Mucosa of rectum (tissue), 2 donors: ENCODE results near the gene CLMN.
A peak's percentile ranks its signal among the peaks of the same experiment; 100 is the strongest.

Experiments
- H3K27ac ChIP-seq, 2 donors: one replicate each; pipeline ENCODE4 v1.7.0; 2013; ENCODE audit warnings: inconsistent platforms in 2 of 2, low read depth in 2 of 2, low read length in 2 of 2
- H3K27me3 ChIP-seq, 2 donors: one replicate each; pipeline ENCODE4 v1.7.0; 2013; ENCODE audit warnings: low read length in 2 of 2; ENCODE audit not compliant: control insufficient read depth in 2 of 2, insufficient read depth in 2 of 2
- H3K36me3 ChIP-seq, 2 donors: one replicate each; pipeline ENCODE4 v1.7.0; 2013; ENCODE audit warnings: low read length in 2 of 2; ENCODE audit not compliant: control insufficient read depth in 2 of 2, insufficient read depth in 2 of 2
- H3K4me1 ChIP-seq, 2 donors: one replicate each; pipeline ENCODE4 v1.7.0; 2013; ENCODE audit warnings: low read length in 2 of 2, mild to moderate bottlenecking in 1 of 2; ENCODE audit not compliant: control insufficient read depth in 2 of 2, insufficient read depth in 2 of 2
- H3K4me3 ChIP-seq, 2 donors: one replicate each; pipeline ENCODE4 v1.7.0; 2013; ENCODE audit warnings: low read length in 2 of 2
- H3K9ac ChIP-seq, 2 donors: one replicate each; pipeline ENCODE4 v1.7.0; 2013; ENCODE audit warnings: low read length in 2 of 2, low read depth in 1 of 2, mild to moderate bottlenecking in 1 of 2
- H3K9me3 ChIP-seq, 2 donors: one replicate each; pipeline ENCODE4 v1.7.0; 2013; ENCODE audit warnings: low read length in 2 of 2; ENCODE audit not compliant: control insufficient read depth in 2 of 2
- donor health status: healthy.
- donor health status: Normal muscosa, but diverticular disease.

CLMN gene

DNA sequence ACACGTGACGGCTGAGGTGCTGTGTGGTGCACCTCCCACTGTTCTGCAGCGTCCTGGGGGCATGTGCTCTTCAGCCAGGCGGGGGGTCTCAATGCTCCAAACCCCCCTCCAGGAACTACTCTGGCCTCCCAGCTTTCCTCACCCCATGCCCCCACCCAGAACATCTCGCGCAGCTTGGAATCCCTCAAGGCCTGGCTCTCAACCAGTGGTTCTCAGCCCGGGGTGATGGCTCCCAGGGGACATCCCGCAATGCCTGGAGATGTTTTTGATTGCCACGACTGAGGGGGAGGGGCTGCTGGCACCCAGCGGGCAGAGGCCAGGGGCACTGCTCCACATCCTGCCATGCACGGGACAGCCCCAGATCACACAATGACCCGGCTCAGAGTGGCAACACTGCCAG, 83.5 kb downstream of the CLMN start:
- Histone ChIP-seq H3K9me3 (no peaks in the 10 kb centered on the region), H3K4me1 (peaks cover 56 to 64% of the 10 kb centered on the region in 2 donors), H3K27ac (peak overlapping the region in 1 of 2 donors; percentile 58), H3K36me3 (peaks cover 0 to 6% of the 10 kb centered on the region in 2 donors), H3K4me3 (no peak overlapping the region), H3K27me3 (peaks cover 0 to 2% of the 10 kb centered on the region in 2 donors), H3K9ac (no peak overlapping the region)

DNA sequence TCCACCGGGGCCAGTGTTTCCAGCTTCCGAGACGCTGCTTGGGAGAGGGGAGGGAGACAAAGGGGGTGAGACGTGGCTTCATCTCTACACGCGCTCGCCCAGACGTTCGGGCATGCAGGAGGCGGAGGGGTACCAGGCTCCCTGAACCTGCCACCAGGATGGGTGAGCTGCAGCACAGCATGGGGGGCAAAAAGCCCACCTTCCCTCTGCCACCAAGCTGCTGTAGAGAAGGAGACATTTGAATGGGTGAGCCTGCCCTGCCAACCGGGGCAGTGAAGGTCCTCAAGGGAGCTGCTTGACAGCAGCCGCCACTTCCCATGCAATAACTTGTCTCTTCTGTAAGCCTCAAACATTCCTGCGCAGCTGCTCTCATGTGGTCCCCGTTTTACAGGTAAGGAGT, 83.9 kb downstream of the CLMN start:
- Histone ChIP-seq H3K27me3 (peaks cover 0 to 2% of the 10 kb centered on the region in 2 donors), H3K27ac (peak overlapping the region; percentile 35 to 58), H3K9ac (no peak overlapping the region), H3K4me1 (peaks cover 56 to 66% of the 10 kb centered on the region in 2 donors), H3K9me3 (no peaks in the 10 kb centered on the region), H3K36me3 (peaks cover 0 to 6% of the 10 kb centered on the region in 2 donors), H3K4me3 (no peak overlapping the region)

DNA sequence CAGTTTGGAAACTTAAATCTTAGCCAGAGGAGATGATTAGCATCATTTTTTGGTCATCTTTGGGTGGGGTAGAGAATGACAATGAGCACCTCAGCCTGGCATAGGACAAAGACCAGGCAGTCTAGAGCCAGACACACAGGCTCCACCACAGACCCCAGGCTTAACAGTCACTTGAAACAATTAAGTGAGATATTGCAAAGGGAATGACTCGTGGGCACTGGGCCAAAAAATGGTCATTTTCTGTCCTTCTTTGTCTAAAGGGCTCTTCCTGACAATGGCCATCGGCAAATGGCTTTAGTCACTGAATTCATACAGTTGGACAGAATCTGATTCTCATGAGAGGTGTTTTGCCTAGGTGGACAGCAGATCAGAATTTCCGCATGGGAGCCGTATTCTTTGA, 84.4 kb downstream of the CLMN start:
- H3K9me3 ChIP-seq: no peaks in the 10 kb centered on the region
- peaks cover 0 to 5% of the 10 kb centered on the region in 2 donors for H3K36me3 ChIP-seq
- no peak overlapping the region for H3K9ac ChIP-seq
- H3K4me1 ChIP-seq: peaks cover 56 to 70% of the 10 kb centered on the region in 2 donors
- H3K27ac ChIP-seq: peak overlapping the region; percentile 35 to 58
- no peak overlapping the region for H3K4me3 ChIP-seq
- H3K27me3 ChIP-seq: peaks cover 0 to 2% of the 10 kb centered on the region in 2 donors

DNA sequence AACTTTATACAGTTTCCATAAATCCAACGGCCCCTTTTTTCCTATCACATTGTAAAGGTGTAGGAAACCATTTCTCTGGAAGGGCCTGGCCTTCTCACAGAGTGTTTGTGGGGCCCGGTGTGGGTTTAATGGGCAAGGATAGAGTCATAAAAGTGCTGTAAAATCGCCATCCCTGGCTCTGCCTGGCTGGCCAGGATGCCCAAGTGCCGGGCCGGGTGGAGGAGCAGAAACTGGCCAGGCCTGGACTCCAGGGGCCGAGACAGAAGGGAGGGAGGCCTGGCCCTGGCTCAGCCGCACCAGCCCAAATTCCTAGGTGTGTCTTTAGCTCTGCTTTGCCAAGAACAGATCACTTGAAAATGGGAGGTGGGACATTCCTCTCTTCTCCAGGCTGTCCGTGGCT, 85.3 kb downstream of the CLMN start:
- peaks cover 0 to 2% of the 10 kb centered on the region in 2 donors for H3K27me3 ChIP-seq
- H3K4me3 ChIP-seq: no peak overlapping the region
- peak overlapping the region in 1 of 2 donors; percentile 31 for H3K9ac ChIP-seq
- H3K27ac ChIP-seq: peak overlapping the region; percentile 78 to 81
- H3K4me1 ChIP-seq: peaks cover 56 to 71% of the 10 kb centered on the region in 2 donors
- no peaks in the 10 kb centered on the region for H3K36me3 ChIP-seq
- no peaks in the 10 kb centered on the region for H3K9me3 ChIP-seq

DNA sequence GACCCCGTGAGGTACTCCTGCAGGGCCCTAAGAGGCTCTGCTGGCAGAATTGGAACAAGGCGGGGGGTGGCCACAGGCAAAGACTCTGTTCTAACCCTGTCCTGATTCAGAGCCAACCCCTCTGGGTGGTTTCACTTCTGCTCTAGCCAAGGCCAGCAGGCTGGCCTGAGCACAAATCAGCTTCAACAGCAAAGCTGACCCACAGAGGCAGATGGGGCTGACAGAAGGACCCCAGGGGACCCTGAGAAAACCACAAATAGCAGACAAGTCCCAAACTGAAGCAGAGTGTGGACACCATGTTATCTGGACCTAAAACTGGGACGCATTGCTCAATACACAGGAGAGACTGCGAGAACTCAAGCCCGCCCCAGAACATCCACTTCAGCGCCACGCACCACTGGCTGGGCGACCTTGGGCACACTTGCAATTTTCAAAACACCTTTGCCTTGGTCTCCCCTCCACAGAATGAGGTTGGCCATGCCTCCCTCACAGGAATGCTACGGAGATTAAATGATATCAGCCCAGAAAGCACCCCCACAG, 85.9 kb downstream of the CLMN start:
- Histone ChIP-seq H3K4me1 (peaks cover 56 to 71% of the 10 kb centered on the region in 2 donors), H3K9ac (peak overlapping the region in 1 of 2 donors; percentile 31), H3K4me3 (no peak overlapping the region), H3K27ac (peak overlapping the region; percentile 78 to 81), H3K36me3 (no peaks in the 10 kb centered on the region), H3K9me3 (no peaks in the 10 kb centered on the region), H3K27me3 (peaks cover 0 to 2% of the 10 kb centered on the region in 2 donors)

DNA sequence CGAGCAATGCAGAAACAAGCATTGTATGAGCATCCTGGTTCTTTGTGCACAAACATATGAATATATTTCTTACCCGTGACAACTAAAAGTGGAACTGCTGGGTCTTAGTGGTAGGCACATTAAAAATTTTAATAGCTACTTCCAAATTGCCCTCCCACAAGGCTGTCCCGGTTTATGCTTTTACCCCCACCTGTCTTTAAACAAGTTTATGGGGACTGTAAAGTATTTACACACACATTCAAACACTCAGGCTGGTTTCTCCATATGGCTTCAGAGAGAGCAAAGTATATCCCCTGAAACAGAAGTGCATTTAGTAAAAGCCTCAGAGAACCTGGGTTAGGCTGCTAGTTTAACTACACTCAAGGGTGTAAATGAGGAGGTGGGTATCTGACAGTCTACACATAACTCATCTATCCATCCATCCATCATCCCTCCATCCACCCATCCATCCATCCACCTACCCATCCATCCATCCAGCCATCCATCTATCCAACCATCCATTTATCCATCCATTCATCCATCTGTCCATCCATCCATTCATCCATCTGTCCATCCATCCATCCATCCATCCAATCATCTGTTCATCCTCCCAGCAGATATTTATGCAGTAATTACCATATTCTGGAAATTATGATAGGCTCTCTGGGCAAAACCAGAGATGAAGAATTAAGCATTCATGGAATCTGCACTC, 86.7 kb downstream of the CLMN start:
- peak overlapping the region; percentile 78 to 81 for H3K27ac ChIP-seq
- no peaks in the 10 kb centered on the region for H3K9me3 ChIP-seq
- peaks cover 55 to 71% of the 10 kb centered on the region in 2 donors for H3K4me1 ChIP-seq
- peaks cover 0 to 2% of the 10 kb centered on the region in 2 donors for H3K27me3 ChIP-seq
- H3K9ac ChIP-seq: peak overlapping the region in 1 of 2 donors; percentile 36
- H3K4me3 ChIP-seq: peak overlapping the region in 1 of 2 donors; percentile 29
- peaks cover 0 to 2% of the 10 kb centered on the region in 2 donors for H3K36me3 ChIP-seq

DNA sequence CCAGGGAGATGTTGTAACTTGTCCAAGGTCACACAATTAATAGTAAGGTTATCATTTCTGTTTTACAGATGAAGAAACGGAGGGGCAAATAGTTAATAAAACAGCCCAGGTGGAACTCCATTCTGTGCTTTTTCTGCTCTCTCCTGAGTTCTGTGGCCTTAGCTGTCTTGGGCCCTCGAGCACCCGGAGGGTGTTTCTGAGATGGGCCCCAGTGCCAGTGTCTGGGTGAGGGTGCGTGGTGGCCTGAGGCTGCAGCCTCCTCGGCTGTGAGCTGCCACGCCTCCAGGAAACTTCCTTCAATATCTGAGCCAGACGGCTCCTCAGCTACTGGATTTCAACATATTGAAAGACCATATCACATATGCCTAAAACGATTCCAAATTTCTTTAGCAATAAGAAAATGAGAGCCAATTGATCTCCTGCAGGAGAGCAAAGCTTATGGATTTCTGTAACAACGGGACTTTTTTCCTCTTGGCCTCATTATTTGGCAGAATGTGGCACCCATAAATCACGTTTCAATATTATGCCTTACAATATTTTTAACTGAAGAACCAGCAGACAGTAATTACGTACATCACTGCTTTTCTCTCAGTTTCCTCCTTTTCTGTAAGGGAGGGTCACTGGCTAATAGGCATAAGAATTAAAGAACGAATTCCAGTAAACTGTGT, 87.6 kb downstream of the CLMN start:
- peaks cover 46 to 65% of the 10 kb centered on the region in 2 donors for H3K4me1 ChIP-seq
- peaks cover 0 to 2% of the 10 kb centered on the region in 2 donors for H3K36me3 ChIP-seq

DNA sequence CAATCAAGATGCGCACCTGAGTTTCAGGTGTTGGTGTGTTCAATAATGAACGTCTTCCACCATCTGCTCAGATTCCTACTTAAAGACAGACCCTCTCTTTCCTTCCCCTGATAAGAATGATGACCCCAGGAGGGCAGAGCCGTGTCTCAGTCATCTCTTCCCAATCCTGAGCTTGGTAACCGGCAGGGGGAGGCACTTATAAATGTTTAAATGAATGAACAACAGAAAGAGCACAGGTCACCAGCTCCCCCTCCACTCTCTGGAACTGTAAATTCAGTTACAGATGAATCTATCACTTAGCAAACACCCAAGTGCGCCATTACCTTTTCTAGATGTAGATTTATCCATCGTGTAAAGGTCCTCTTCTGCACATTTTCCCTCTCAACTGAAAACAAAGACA, 90.0 kb downstream of the CLMN start:
- Histone ChIP-seq H3K4me1 (peaks cover 31 to 45% of the 10 kb centered on the region in 2 donors), H3K4me3 (no peak overlapping the region), H3K9ac (no peak overlapping the region), H3K27ac (no peak overlapping the region), H3K27me3 (peaks cover 0 to 2% of the 10 kb centered on the region in 2 donors), H3K9me3 (no peaks in the 10 kb centered on the region), H3K36me3 (peaks cover 2 to 3% of the 10 kb centered on the region in 2 donors)

More for the DNA sequence above, 87.6 kb downstream of the CLMN start:
- peak overlapping the region in 1 of 2 donors; percentile 36 for H3K9ac ChIP-seq
- no peaks in the 10 kb centered on the region for H3K9me3 ChIP-seq
- peak overlapping the region; percentile 78 to 81 for H3K27ac ChIP-seq
- H3K27me3 ChIP-seq: peaks cover 0 to 2% of the 10 kb centered on the region in 2 donors
- H3K4me3 ChIP-seq: peak overlapping the region in 1 of 2 donors; percentile 18

DNA sequence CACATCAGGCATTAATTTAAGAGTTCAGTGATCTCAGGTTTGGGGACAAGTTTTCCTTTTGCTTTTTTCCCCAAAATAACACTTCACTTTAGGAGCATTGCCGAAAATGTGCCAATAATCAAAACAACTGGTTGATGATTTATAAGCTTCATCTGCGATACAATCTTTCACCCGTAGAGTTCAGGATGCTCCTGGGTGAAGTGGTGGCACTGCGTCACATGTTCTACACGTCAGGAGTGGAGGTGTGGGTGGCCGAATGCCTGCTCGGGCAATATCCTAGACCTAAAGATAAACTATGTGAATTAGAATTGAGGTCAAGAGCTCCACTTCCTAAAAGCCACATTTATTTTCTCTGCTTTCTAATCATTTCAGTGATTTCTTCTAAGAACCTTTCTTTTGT, 91.5 kb downstream of the CLMN start:
- Histone ChIP-seq H3K9me3 (no peaks in the 10 kb centered on the region), H3K9ac (no peak overlapping the region), H3K27ac (no peak overlapping the region), H3K4me1 (peaks cover 16 to 30% of the 10 kb centered on the region in 2 donors), H3K36me3 (peaks cover 2 to 6% of the 10 kb centered on the region in 2 donors), H3K4me3 (no peak overlapping the region), H3K27me3 (peaks cover 0 to under 1% of the 10 kb centered on the region in 2 donors)
